AG09309 (cell line): ENCODE results near the gene ERC1.
"Not testable (repeated sequence)": the region's sequence is repeated elsewhere in the genome, so short reads cannot be mapped to it uniquely, and the experiment has no call there.

Experiments
- DNase-seq: peaks from one replicate; pipeline ENCODE4 v3.0.0-alpha.2; 2010; ENCODE audit warnings: low read depth
- H3K4me3 ChIP-seq: 2 replicates; pipeline ENCODE4 v1.5.1; 2011; ENCODE audit warnings: mild to moderate bottlenecking, low read depth, low read length, moderate library complexity; ENCODE audit not compliant: control insufficient read depth
- CTCF ChIP-seq: IDR thresholded peaks from 2 replicates; pipeline ENCODE4 v1.5.1; 2011; ENCODE audit warnings: mild to moderate bottlenecking, low read depth, low read length, inconsistent platforms; ENCODE audit not compliant: insufficient read depth, control insufficient read depth; ENCODE audit errors: missing control alignments

The ERC1 gene

GRCh38 chr12:989751-990660 is 1.0 kb upstream of the ERC1 start:
- H3K4me3 ChIP-seq = peak overlapping the region; percentile 90
- TF ChIP-seq CTCF = no peak
- DNase-seq = peak; percentile 40

- DNase-seq = no peak
- no peak for TF ChIP-seq CTCF
- H3K4me3 ChIP-seq = peak overlapping the region; percentile 90
These were observed 619 bp downstream of the ERC1 start for GRCh38 chr12:991350-992333.

GRCh38 chr12:992647-993046 is 1.6 kb downstream of the ERC1 start:
- DNase-seq = no peak
- no peak for TF ChIP-seq CTCF
- no peak overlapping the region for H3K4me3 ChIP-seq

GRCh38 chr12:996881-997280 is 5.9 kb downstream of the ERC1 start:
- no peak for TF ChIP-seq CTCF
- DNase-seq = no peak
- H3K4me3 ChIP-seq = no peak overlapping the region

- H3K4me3 ChIP-seq = no peak overlapping the region
- no peak for TF ChIP-seq CTCF
- no peak for DNase-seq
These were observed 6.5 kb downstream of the ERC1 start for GRCh38 chr12:997505-997904.

- no peak for TF ChIP-seq CTCF
- no peak overlapping the region for H3K4me3 ChIP-seq
- DNase-seq = no peak
These were observed 7.2 kb downstream of the ERC1 start for GRCh38 chr12:998020-998874.

- H3K4me3 ChIP-seq, DNase-seq: not testable (repeated sequence)
These were observed 8.7 kb downstream of the ERC1 start for GRCh38 chr12:999736-1000135.
